HG03442 (cell line): Measurements from ENCODE around the gene TOP1.
"Not testable (repeated sequence)": the region's sequence is repeated elsewhere in the genome, so short reads cannot be mapped to it uniquely, and the experiment has no call there.

Experiments used
- ATAC-seq: cut with Tn5 transposase; IDR thresholded peaks from one replicate; pipeline ENCODE4 v1.9.1; 2021; ENCODE audit warnings: mild to moderate bottlenecking, moderate library complexity; ENCODE audit not compliant: unreplicated experiment

Gene TOP1

DNA sequence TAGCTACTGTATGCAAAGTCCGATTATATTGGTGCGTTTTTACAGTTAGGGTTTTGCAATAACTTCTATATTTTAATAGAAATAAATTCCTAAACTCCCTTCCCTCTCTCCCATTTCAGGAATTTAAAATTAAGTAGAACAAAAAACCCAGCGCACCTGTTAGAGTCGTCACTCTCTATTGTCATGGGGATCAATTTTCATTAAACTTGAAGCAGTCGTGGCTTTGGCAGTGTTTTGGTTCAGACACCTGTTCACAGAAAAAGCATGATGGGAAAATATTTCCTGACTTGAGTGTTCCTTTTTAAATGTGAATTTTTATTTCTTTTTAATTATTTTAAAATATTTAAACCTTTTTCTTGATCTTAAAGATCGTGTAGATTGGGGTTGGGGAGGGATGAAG, 95.0 kb downstream of the TOP1 start:
- ATAC-seq: no peak

DNA sequence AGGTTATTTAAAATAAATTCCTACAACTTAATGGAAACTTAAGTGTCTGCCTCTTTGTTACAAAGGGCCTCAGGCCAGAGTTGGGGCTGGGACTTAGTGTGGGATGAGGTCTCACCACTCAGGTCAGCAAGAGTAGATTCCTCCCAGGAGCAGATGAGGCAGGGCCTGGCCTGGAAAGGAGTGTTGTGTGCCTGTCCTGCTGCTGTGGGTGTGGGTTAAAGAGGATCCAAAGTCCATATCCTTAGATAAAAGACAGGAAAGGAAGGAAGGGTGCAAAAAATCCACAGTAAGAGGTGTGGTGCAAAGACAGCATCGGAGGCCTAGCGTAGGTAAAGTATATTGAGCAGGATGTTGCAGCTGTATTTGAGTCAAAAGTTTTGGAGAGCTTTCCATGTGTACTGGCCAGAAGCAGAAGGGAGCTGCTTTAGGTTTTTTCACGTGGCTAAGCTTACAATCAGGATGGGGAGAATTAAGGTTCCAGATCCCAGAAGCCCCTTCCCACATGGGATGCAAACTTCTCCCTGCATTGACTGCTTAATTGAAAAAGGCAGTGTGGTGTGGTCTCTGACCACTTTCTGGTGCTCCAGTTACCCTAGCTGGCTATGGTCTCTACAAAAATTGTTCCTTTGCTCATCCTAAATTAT, 96.0 kb downstream of the TOP1 start:
- ATAC-seq: no peak

- no peak for ATAC-seq
These were observed 97.2 kb downstream of the TOP1 start for GRCh38 chr20:41125530-41126457.

- no peak for ATAC-seq
These were observed 98.1 kb downstream of the TOP1 start for GRCh38 chr20:41126719-41127118.

- ATAC-seq: not testable (repeated sequence)
These were observed 99.7 kb downstream of the TOP1 start for GRCh38 chr20:41128317-41128716.

- no peak for ATAC-seq
These were observed 103.2 kb downstream of the TOP1 start for GRCh38 chr20:41131594-41132387.

- not testable (repeated sequence) for ATAC-seq
These were observed 103.8 kb downstream of the TOP1 start for GRCh38 chr20:41132388-41132775.

DNA sequence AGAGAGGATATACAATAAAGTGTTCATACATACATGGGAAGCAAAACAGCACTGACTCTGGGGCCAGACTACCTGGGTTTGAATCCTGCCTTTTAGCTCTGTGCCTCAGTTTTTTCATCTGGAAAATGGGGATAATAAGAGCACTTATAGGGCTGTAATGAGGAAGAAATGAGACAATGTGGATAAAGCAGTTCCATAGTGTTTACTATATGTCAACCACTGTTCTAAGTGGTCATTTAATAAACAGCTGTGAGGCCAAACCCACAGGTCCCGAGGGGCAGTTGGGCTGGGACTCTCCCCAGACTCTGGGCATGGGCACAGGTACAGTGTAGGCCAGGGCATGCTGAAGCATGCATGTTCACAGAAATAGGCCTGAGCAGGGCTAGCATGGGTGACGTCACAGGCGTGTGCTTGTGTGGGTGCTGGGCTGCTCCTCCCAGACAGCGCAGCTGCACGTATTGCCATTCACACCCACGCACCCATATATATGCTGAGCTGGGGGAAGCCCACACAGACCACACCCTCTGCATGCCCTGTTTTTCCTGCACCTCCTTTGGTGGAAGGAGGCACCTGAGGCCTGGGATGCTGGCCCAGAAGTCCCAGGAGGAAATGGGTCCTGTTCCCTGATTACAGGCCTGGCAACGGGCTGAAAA, 105.2 kb downstream of the TOP1 start:
- ATAC-seq: peak; percentile 52

GRCh38 chr20:41134362-41135186, 106.0 kb downstream of the TOP1 start:
- no peak for ATAC-seq

DNA sequence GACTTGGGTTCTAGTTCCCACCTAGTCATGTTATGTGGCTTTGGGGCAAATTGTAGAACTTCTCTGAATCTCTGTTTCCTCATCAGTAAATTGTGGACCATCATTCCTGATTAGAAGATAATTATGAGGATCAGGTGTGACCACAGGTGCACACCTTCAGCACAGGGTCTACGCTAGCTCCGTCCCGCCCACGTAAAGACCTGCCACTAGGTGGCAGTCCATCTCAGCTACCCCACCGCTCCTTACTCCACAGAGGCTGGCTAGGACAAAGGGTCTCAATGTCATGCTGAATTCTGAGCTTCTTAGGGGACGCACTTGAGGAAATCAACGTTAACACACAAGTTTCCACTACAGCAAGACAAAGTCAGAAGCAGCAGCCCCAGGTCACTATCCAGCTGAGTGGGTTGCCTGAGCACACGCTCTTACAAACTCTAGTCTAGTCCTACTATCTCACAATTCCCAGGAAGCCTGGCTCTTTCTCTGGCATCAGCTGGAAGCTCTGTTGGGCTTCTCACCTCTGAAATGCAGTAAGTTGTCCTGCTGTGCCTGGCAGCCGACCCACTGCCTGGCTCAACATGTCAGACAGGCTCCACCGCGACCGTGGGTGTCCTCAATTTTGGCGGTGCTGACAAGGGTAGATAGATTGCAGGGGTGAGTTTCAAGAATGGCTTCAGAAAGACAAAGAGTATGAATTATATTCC, 106.7 kb downstream of the TOP1 start:
- ATAC-seq: no peak

DNA sequence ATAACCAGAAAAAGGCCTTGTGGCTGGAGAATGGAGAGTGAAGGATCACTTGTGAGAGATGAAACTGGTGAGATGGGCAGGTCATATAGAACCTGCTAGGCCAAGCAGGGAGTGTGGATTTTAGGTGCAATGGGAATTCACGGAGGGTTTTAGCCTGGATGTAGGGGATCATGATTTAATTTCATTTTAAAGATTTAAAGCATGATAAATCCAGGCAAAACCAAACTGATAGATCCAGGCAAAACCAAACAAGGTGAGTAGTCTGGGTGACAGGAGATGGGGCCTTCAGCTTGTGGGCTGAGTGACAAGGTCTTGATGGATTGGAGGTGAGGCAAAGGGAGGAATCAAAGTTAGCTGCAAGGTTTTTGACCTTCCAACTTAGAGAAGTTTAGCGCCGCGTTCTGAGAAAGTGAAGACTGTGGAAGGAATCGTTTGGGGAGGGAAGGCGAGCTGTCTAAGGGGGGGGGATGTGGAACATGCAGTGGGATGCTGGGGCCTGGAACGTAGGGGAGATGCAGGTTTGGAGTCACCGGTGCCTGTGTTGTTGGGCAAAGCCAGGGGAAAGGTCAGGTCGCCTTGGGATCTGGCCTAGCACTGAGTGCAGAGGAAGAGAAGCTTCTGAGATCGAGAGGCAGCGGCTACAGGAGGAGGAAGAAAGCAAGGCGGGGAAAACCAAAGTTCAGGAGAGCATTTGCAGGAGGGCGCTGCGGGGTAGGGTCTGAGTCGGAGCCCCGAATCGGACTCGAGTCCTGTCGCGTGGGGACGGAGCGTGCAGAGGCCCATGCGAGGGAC, 107.5 kb downstream of the TOP1 start:
- ATAC-seq: no peak

- ATAC-seq: peak; percentile 55
These were observed 108.3 kb downstream of the TOP1 start, which contains the start of gene PLCG1 for GRCh38 chr20:41136680-41137613. PLCG1 (plus strand) TSS chr20:41137543; CDS start chr20:41137642, 99 bp downstream.

GRCh38 chr20:41137614-41138474, 109.2 kb downstream of the TOP1 start:
- ATAC-seq: peak; percentile 1

- no peak for ATAC-seq
These were observed 110.0 kb downstream of the TOP1 start for GRCh38 chr20:41138475-41139226.

- no peak for ATAC-seq
These were observed 110.8 kb downstream of the TOP1 start for GRCh38 chr20:41139227-41140093.
